Measurements from ENCODE around the gene ZNF207.
"Not testable (repeated sequence)": the region's sequence is repeated elsewhere in the genome, so short reads cannot be mapped to it uniquely, and the experiment has no call there.

ZNF207 gene

GRCh38 chr17:32342603-32343325, 7.2 kb upstream of the ZNF207 start:
- DNase-seq (no peak), ATAC-seq (replicated peaks) (no peak)
- Mint-ChIP-seq H3K27ac (peak overlapping the region; percentile 88 to 94), H3K4me1 (ENCODE audit: low read depth in 2 of 2) (peaks cover 11 to 15% of the 10 kb centered on the region in 2 donors), H3K4me3 (peak overlapping the region; percentile 91 to 96), H3K36me3 (ENCODE audit: insufficient read depth) (peaks cover 21% of the 10 kb centered on the region), H3K27me3 (no peaks in the 10 kb centered on the region), H3K9me3 (no peaks in the 10 kb centered on the region)

GRCh38 chr17:32345951-32346600, 3.9 kb upstream of the ZNF207 start:
- DNase-seq (no peak), ATAC-seq (replicated peaks) (no peak)
- Mint-ChIP-seq H3K27me3 (no peaks in the 10 kb centered on the region), H3K4me1 (ENCODE audit: low read depth in 2 of 2) (peaks cover 15 to 16% of the 10 kb centered on the region in 2 donors), H3K4me3 (no peak overlapping the region), H3K27ac (no peak overlapping the region), H3K9me3 (no peaks in the 10 kb centered on the region), H3K36me3 (ENCODE audit: insufficient read depth) (peaks cover 31% of the 10 kb centered on the region)

- Mint-ChIP-seq H3K36me3 (ENCODE audit: insufficient read depth) (peaks cover 46% of the 10 kb centered on the region), H3K4me3 (peak overlapping the region in 1 of 2 donors; percentile 98), H3K9me3 (no peaks in the 10 kb centered on the region), H3K27me3 (no peaks in the 10 kb centered on the region), H3K4me1 (ENCODE audit: low read depth in 2 of 2) (peaks cover 13 to 17% of the 10 kb centered on the region in 2 donors), H3K27ac (peak overlapping the region in 1 of 2 donors; percentile 99)
- DNase-seq = no peak
- no peak for ATAC-seq (replicated peaks)
Measured at GRCh38 chr17:32348483-32348800, 1.5 kb upstream of the ZNF207 start.

GRCh38 chr17:32349503-32349853, 479 bp upstream of the ZNF207 start:
- Mint-ChIP-seq H3K9me3 (no peaks in the 10 kb centered on the region), H3K36me3 (ENCODE audit: insufficient read depth) (peaks cover 57% of the 10 kb centered on the region), H3K4me1 (ENCODE audit: low read depth in 2 of 2) (peaks cover 19 to 26% of the 10 kb centered on the region in 2 donors), H3K27me3 (no peaks in the 10 kb centered on the region), H3K27ac (peak overlapping the region; percentile 99), H3K4me3 (peak overlapping the region; percentile 97 to 98)
- ATAC-seq (replicated peaks) (peak; percentile 8), DNase-seq (no peak)

- Mint-ChIP-seq H3K27ac (peak overlapping the region; percentile 99), H3K4me1 (ENCODE audit: low read depth in 2 of 2) (peaks cover 32 to 39% of the 10 kb centered on the region in 2 donors), H3K27me3 (no peaks in the 10 kb centered on the region), H3K4me3 (peak overlapping the region; percentile 97 to 98), H3K36me3 (ENCODE audit: insufficient read depth) (peaks cover 70% of the 10 kb centered on the region), H3K9me3 (no peaks in the 10 kb centered on the region)
- peak; percentile 46 for ATAC-seq (replicated peaks)
- DNase-seq = peak in 2 of 3 experiments; percentile 24 to 28
Measured at GRCh38 chr17:32350666-32351418, 885 bp downstream of the ZNF207 start.

DNA sequence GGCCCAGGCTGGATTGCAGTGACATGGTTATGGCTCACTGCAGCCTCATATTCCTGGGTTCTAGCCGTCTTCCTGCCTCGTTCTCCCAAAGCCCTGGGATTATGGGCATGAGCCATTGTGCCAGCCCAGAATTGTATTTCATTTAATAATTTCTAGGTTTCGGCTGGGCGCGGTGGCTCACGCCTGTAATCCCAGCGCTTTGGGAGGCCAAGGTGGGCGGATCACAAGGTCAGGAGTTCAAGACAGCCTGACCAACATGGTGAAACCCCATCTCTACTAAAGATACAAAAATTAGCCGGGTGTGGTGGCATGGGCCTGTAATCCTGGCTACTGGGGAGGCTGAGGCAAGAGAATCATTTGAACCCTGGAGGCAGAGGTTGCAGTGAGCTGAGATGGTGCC, 2.8 kb downstream of the ZNF207 start:
- peaks cover 33 to 49% of the 10 kb centered on the region in 2 donors for H3K4me1 Mint-ChIP-seq (ENCODE audit: low read depth in 2 of 2)
- peak overlapping the region; percentile 71 to 99 for H3K27ac Mint-ChIP-seq

DNA sequence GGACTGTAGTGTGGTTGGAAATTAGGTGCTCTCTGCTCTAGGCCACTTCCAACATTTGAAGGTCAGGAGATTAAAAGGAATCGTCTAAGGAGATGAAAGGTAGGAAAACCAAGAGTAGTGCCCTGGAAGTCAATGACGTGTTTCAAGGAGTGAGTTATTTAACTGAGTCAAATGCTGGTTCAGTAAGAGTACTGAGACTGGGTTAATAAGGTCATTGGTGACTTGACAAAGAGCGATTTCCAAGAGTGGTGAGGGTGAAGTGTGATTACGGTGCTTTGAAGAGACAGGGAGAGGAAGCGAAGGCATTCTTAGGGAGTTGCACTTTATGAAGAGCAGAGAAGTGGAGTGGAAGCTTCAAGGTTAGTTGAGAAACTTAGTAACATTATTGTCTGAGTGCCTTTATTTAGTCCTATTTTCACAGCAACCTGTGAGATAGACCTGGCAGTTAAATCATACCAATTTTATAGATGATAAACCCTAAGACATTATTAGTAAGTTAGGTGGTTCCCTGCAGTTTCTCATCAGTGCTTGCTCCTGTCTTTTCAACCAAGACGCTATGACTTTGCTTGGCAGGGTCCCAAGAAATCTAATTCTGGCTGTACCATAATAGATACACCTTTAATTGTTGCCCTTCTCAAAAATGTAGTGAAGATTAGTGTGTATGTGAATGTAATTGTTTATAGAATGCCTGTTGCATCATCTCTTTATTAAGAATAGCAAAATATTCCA, 5.9 kb downstream of the ZNF207 start:
- peaks cover 33 to 53% of the 10 kb centered on the region in 2 donors for H3K4me1 Mint-ChIP-seq (ENCODE audit: low read depth in 2 of 2)
- H3K4me3 Mint-ChIP-seq = peak overlapping the region; percentile 97 to 98
- no peaks in the 10 kb centered on the region for H3K27me3 Mint-ChIP-seq
- H3K9me3 Mint-ChIP-seq = no peaks in the 10 kb centered on the region
- peaks cover 98% of the 10 kb centered on the region for H3K36me3 Mint-ChIP-seq (ENCODE audit: insufficient read depth)
- DNase-seq (no peak), ATAC-seq (replicated peaks) (no peak)
- peak overlapping the region; percentile 71 to 99 for H3K27ac Mint-ChIP-seq

More for the DNA sequence above, 2.8 kb downstream of the ZNF207 start:
- not testable (repeated sequence) for DNase-seq; H3K9me3 Mint-ChIP-seq; H3K27me3 Mint-ChIP-seq; ATAC-seq (replicated peaks)
- peaks cover 89% of the 10 kb centered on the region for H3K36me3 Mint-ChIP-seq (ENCODE audit: insufficient read depth)
- peak overlapping the region; percentile 97 to 98 for H3K4me3 Mint-ChIP-seq

DNA sequence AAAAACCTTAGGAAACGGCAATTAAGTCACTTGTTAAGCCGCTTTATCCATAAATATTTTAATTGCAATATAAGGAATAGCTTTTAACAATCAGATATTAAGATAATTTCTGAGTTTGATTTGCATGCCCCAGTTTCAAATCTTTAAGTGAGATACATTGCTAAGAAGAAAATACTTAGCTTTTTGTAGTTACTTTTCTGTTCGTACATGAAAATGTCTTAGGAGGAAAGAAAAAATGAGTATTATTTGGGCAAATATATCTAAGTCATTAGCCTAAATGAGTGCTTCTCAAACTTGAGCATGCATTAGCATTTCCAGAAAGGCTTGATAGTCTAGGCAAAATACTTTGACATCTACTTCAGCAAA, 6.4 kb downstream of the ZNF207 start:
- H3K4me3 Mint-ChIP-seq = peak overlapping the region in 1 of 2 donors; percentile 98
- ATAC-seq (replicated peaks) = no peak
- no peak for DNase-seq
- peaks cover 32 to 54% of the 10 kb centered on the region in 2 donors for H3K4me1 Mint-ChIP-seq (ENCODE audit: low read depth in 2 of 2)
- peaks cover 98% of the 10 kb centered on the region for H3K36me3 Mint-ChIP-seq (ENCODE audit: insufficient read depth)
- H3K27me3 Mint-ChIP-seq = no peaks in the 10 kb centered on the region
- H3K9me3 Mint-ChIP-seq = no peaks in the 10 kb centered on the region
- peak overlapping the region; percentile 63 to 99 for H3K27ac Mint-ChIP-seq

- no peak for ATAC-seq (replicated peaks)
- Mint-ChIP-seq H3K27me3 (no peaks in the 10 kb centered on the region), H3K9me3 (no peaks in the 10 kb centered on the region), H3K36me3 (ENCODE audit: insufficient read depth) (peaks cover 100% of the 10 kb centered on the region), H3K4me3 (peak overlapping the region in 1 of 2 donors; percentile 98), H3K27ac (peak overlapping the region; percentile 63 to 64), H3K4me1 (ENCODE audit: low read depth in 2 of 2) (peaks cover 31 to 53% of the 10 kb centered on the region in 2 donors)
- no peak for DNase-seq
Measured at GRCh38 chr17:32356750-32357149, 6.8 kb downstream of the ZNF207 start.

DNA sequence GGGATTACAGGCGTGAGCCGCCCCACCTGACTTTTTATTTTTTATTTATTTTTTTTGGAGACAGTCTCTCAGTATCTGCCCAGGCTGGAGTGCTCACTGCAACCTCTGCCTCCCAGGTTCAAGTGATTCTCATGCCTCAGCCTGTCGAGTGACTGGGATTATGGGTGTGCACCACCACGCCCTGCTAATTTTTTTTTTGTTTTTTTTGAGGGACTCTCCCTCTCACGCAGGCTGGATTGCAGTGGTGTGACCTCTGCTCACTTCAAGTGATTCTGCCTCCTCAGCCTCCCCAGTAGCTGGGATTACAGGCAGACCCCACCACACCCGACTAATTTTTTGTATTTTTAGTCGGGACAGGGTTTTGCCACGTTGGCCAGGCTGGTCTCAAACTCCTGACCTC, 7.7 kb downstream of the ZNF207 start:
- Mint-ChIP-seq H3K4me1 (ENCODE audit: low read depth in 2 of 2) (peaks cover 32 to 56% of the 10 kb centered on the region in 2 donors), H3K27me3 (no peaks in the 10 kb centered on the region), H3K9me3 (no peaks in the 10 kb centered on the region), H3K4me3 (peak overlapping the region in 1 of 2 donors; percentile 50), H3K27ac (peak overlapping the region in 1 of 2 donors; percentile 38), H3K36me3 (ENCODE audit: insufficient read depth) (peaks cover 100% of the 10 kb centered on the region)
- ATAC-seq (replicated peaks) (no peak), DNase-seq (no peak)

- Mint-ChIP-seq H3K27me3 (no peaks in the 10 kb centered on the region), H3K9me3 (no peaks in the 10 kb centered on the region), H3K27ac (peak overlapping the region; percentile 4 to 56), H3K36me3 (ENCODE audit: insufficient read depth) (peaks cover 100% of the 10 kb centered on the region), H3K4me3 (no peak overlapping the region), H3K4me1 (ENCODE audit: low read depth in 2 of 2) (peaks cover 9 to 32% of the 10 kb centered on the region in 2 donors)
- no peak for ATAC-seq (replicated peaks)
- no peak for DNase-seq
Measured at GRCh38 chr17:32361270-32361669, 11.3 kb downstream of the ZNF207 start.

DNA sequence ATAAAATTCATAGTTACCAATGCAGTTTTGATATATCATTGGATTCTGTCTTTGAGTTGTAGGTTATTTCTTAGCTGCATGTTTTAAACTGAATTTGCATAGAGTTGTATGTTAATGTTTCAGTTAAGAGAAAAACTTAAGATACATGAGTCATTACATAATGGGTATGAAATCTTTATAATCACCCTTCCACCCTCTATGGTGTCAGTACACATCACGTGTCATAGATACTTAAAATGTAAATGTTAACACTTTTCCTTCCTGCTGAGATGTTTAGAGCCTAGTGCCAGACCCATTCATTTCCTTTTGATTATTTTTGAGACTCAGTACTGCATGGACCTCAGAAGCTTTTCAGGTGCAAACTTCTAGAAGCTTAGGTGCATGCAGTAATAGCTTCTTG, 20.5 kb downstream of the ZNF207 start:
- Mint-ChIP-seq H3K27ac (no peak overlapping the region), H3K9me3 (no peaks in the 10 kb centered on the region), H3K27me3 (no peaks in the 10 kb centered on the region), H3K36me3 (ENCODE audit: insufficient read depth) (peaks cover 99% of the 10 kb centered on the region), H3K4me3 (no peak overlapping the region), H3K4me1 (ENCODE audit: low read depth in 2 of 2) (peaks cover 10 to 16% of the 10 kb centered on the region in 2 donors)
- DNase-seq (no peak), ATAC-seq (replicated peaks) (no peak)
